Measurements from ENCODE around the gene ZNF831.

ZNF831 gene

DNA sequence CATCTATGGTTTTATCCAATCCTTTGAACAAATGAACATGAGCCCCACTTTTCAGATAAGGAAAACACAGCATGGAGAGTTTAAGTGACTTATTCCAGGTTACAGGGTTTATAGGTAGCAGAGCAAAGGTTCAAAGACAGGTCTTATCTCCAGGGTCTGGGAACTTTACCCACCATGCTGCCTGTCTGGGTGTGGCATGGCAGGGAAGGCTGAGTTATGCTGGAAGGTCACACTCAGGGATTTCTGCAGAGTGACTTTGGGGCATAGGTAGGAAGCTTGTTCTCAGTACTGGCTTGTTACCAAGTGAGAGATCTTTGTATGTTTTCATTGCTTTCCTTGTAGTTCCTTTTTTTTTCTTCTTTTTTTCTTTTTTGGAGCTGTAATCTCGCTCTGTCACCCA, 1.8 kb downstream of the ZNF831 start:
- Mint-ChIP-seq H3K4me3 (peak overlapping the region; percentile 99), H3K36me3 (ENCODE audit: insufficient read depth) (peaks cover 53% of the 10 kb centered on the region), H3K27me3 (no peaks in the 10 kb centered on the region), H3K4me1 (peaks cover 93% of the 10 kb centered on the region), H3K27ac (ENCODE audit: low read depth) (peak overlapping the region; percentile 100), H3K9me3 (no peaks in the 10 kb centered on the region)
- no peak for DNase-seq (ENCODE audit: low spot score in 2 of 2)
- no peak for ATAC-seq (replicated peaks; ENCODE audit: extremely low read depth, poor library complexity, severe bottlenecking)

GRCh38 chr20:59165891-59166709, 2.5 kb downstream of the ZNF831 start:
- peaks cover 48% of the 10 kb centered on the region for H3K36me3 Mint-ChIP-seq (ENCODE audit: insufficient read depth)
- ATAC-seq (replicated peaks; ENCODE audit: extremely low read depth, poor library complexity, severe bottlenecking) (peak; percentile 54), DNase-seq (ENCODE audit: low spot score in 2 of 2) (no peak)
- peak overlapping the region; percentile 100 for H3K27ac Mint-ChIP-seq (ENCODE audit: low read depth)
- H3K4me3 Mint-ChIP-seq, result peak overlapping the region; percentile 99
- peaks cover 93% of the 10 kb centered on the region for H3K4me1 Mint-ChIP-seq
- H3K27me3 Mint-ChIP-seq, result no peaks in the 10 kb centered on the region
- H3K9me3 Mint-ChIP-seq, result no peaks in the 10 kb centered on the region

DNA sequence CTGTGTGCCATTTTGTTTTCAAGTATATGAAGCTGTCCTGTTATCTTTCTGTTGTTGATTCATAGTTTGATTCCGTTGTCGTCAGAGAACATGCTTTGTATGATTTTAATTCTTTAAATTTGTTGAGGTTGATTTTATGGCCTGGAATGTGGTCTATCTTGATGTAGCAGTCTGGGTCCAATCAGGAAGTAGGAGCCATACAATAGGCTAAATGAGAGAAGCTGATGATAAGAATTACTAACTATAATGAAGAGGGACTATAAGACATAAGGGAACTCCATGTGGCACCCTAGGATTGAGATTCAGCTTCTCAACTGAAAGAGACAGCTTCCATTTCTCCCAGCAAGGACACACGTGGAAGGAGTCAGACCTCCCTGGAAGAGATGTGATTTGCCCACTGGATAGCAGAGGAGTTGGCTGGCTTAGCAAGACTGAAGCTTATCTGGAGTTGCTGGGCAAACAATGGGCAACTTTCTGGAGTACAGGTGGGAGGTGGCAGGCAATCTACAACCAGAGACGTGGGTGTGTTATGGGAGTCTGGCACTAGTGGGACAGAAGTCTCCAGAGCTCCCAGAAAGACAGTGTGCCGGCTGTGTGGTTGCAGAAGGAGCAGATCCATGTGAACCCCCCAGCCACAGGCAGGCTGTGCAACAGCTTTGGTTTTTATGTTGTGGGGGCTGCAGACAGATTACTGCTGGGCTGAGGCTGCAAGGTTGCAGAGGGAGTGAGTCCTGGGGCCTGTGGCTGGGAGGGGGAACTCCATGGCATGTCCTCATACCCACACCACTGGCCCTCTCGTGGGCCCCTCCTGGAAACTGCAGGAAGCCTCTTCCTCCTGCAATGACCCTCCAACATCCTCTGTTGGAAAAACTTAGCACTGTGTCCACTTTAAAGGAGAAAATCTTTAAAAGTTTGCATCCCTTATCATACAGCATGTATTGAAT, 7.1 kb downstream of the ZNF831 start:
- ATAC-seq (replicated peaks; ENCODE audit: extremely low read depth, poor library complexity, severe bottlenecking), result no peak
- peak overlapping the region; percentile 25 for H3K4me3 Mint-ChIP-seq

GRCh38 chr20:59171986-59172385, 8.4 kb downstream of the ZNF831 start:
- Mint-ChIP-seq H3K4me1 (peaks cover 100% of the 10 kb centered on the region), H3K27ac (ENCODE audit: low read depth) (peak overlapping the region; percentile 74), H3K27me3 (no peaks in the 10 kb centered on the region), H3K9me3 (no peaks in the 10 kb centered on the region), H3K4me3 (no peak overlapping the region), H3K36me3 (ENCODE audit: insufficient read depth) (peaks cover 37% of the 10 kb centered on the region)
- ATAC-seq (replicated peaks; ENCODE audit: extremely low read depth, poor library complexity, severe bottlenecking) (no peak), DNase-seq (ENCODE audit: low spot score in 2 of 2) (no peak)

More for the DNA sequence above, 7.1 kb downstream of the ZNF831 start:
- DNase-seq (ENCODE audit: low spot score in 2 of 2), result no peak
- H3K9me3 Mint-ChIP-seq, result no peaks in the 10 kb centered on the region
- H3K27me3 Mint-ChIP-seq, result no peaks in the 10 kb centered on the region
- peak overlapping the region; percentile 100 for H3K27ac Mint-ChIP-seq (ENCODE audit: low read depth)
- peaks cover 100% of the 10 kb centered on the region for H3K4me1 Mint-ChIP-seq
- H3K36me3 Mint-ChIP-seq (ENCODE audit: insufficient read depth), result peaks cover 39% of the 10 kb centered on the region

DNA sequence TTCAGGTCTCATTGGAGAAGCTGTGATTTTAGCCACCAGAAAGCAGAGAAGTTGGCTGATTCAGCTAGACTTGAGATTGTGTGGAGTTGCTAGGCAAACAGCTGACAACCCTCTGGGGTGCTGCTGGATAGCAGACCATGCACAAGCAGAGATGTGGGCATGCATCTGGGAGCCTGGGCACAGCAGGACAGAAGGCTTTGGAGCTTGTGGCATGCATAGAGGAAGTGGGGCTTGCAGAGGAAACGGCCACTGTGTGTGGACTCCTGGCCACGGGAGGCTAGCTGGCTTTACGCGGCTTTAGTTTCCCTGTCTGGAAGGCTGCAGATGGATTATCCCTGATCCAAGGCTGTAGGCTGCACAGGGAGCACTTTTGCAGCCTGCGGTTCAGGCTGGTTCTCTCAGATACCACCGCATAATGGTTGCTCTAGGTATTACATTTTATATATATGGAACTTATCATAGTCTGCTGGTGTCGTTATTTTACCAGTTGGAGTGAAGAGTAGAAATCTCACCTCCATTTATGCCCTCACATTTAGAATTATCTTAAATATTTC, 10.4 kb downstream of the ZNF831 start:
- DNase-seq (ENCODE audit: low spot score in 2 of 2), result no peak
- no peak for ATAC-seq (replicated peaks; ENCODE audit: extremely low read depth, poor library complexity, severe bottlenecking)
- peak overlapping the region; percentile 27 for H3K4me3 Mint-ChIP-seq
- H3K4me1 Mint-ChIP-seq, result peaks cover 100% of the 10 kb centered on the region
- H3K36me3 Mint-ChIP-seq (ENCODE audit: insufficient read depth), result peaks cover 39% of the 10 kb centered on the region
- H3K27ac Mint-ChIP-seq (ENCODE audit: low read depth), result peak overlapping the region; percentile 74
- H3K27me3 Mint-ChIP-seq, result no peaks in the 10 kb centered on the region
- no peaks in the 10 kb centered on the region for H3K9me3 Mint-ChIP-seq

GRCh38 chr20:59175002-59175401, 11.4 kb downstream of the ZNF831 start:
- Mint-ChIP-seq H3K27ac (ENCODE audit: low read depth) (peak overlapping the region; percentile 83), H3K9me3 (no peaks in the 10 kb centered on the region), H3K4me1 (peaks cover 100% of the 10 kb centered on the region), H3K4me3 (peak overlapping the region; percentile 81), H3K36me3 (ENCODE audit: insufficient read depth) (peaks cover 37% of the 10 kb centered on the region), H3K27me3 (no peaks in the 10 kb centered on the region)
- ATAC-seq (replicated peaks; ENCODE audit: extremely low read depth, poor library complexity, severe bottlenecking) (no peak), DNase-seq (ENCODE audit: low spot score in 2 of 2) (no peak)

GRCh38 chr20:59175861-59176260, 12.2 kb downstream of the ZNF831 start:
- H3K4me1 Mint-ChIP-seq, result peaks cover 93% of the 10 kb centered on the region
- peaks cover 35% of the 10 kb centered on the region for H3K36me3 Mint-ChIP-seq (ENCODE audit: insufficient read depth)

DNA sequence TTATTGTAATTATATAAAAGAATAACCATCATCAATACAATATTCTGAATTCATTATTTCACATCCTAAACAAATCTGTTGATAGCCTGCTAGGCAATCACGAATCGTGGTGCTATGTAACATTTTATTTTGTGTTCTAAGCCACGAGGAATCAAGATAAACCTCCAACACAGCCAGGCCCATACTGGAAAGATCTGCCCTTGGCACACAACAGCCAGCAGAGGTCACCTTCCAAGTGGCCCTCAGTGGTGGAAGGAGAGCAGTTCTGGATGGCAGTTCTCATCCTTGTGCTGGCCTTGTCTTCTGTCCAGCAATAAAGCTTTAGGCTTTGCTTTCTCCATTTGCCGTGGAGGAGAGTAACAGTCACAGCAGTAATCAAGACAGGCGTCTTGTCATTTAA, 13.2 kb downstream of the ZNF831 start:
- ATAC-seq (replicated peaks; ENCODE audit: extremely low read depth, poor library complexity, severe bottlenecking) (no peak), DNase-seq (ENCODE audit: low spot score in 2 of 2) (no peak)
- Mint-ChIP-seq H3K27me3 (no peaks in the 10 kb centered on the region), H3K36me3 (ENCODE audit: insufficient read depth) (peaks cover 34% of the 10 kb centered on the region), H3K9me3 (no peaks in the 10 kb centered on the region), H3K4me1 (peaks cover 93% of the 10 kb centered on the region), H3K27ac (ENCODE audit: low read depth) (peak overlapping the region; percentile 93), H3K4me3 (peak overlapping the region; percentile 81)

More at GRCh38 chr20:59175861-59176260, 12.2 kb downstream of the ZNF831 start:
- Mint-ChIP-seq H3K4me3 (peak overlapping the region; percentile 81), H3K27me3 (no peaks in the 10 kb centered on the region), H3K9me3 (no peaks in the 10 kb centered on the region), H3K27ac (ENCODE audit: low read depth) (peak overlapping the region; percentile 83)
- no peak for ATAC-seq (replicated peaks; ENCODE audit: extremely low read depth, poor library complexity, severe bottlenecking)
- no peak for DNase-seq (ENCODE audit: low spot score in 2 of 2)

DNA sequence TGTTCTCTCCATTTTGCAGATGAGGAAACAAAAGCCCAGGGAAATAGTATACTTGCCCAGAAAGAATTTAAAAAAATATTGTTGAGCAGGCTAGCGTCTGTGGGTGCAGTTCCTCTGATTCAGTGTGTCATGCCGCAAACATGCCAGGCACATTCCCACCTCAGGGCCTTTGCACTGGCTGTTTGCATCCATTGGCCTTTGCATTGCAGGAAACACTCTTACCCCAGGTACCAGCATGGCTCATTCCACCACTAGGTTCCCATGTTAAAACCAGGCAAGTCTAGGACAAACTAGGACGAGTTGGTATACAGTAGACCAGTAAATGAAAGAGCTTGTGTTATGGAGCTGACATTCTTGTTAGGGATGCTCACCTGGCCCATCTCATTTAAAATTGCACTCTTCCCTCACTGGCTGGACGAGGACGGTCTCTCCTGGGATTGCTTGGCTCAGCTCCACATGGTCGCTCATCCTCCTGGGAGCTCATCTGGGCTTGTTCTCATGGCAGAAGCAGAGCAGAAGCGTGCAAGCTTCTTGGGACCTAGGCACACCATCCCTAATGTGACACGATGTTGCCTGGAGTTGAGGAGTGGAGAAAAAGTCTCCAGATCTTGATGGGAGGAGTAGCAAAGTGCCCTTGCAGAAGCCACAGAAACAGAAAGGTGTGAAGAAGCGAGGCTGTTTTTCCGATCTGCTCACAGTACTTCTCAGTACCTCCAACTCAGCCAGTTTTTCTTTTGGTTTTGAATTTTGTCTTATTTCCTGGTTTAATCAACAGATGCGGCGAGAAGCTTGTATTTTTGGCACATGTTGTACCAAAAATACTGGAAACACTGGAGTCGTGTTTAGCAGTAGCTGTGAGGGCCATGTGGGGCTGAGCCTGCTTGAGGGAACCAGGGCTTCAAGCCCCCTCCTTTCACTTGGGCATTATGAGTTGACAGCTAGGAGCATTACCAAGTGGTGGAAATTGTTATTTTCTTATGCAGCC, 13.9 kb downstream of the ZNF831 start:
- DNase-seq (ENCODE audit: low spot score in 2 of 2) (peak in 1 of 2 donors; percentile 33), ATAC-seq (replicated peaks; ENCODE audit: extremely low read depth, poor library complexity, severe bottlenecking) (peak; percentile 94)
- H3K36me3 Mint-ChIP-seq (ENCODE audit: insufficient read depth), result peaks cover 34% of the 10 kb centered on the region
- no peaks in the 10 kb centered on the region for H3K9me3 Mint-ChIP-seq
- peaks cover 93% of the 10 kb centered on the region for H3K4me1 Mint-ChIP-seq
- H3K4me3 Mint-ChIP-seq, result peak overlapping the region; percentile 81
- peak overlapping the region; percentile 93 for H3K27ac Mint-ChIP-seq (ENCODE audit: low read depth)
- no peaks in the 10 kb centered on the region for H3K27me3 Mint-ChIP-seq

DNA sequence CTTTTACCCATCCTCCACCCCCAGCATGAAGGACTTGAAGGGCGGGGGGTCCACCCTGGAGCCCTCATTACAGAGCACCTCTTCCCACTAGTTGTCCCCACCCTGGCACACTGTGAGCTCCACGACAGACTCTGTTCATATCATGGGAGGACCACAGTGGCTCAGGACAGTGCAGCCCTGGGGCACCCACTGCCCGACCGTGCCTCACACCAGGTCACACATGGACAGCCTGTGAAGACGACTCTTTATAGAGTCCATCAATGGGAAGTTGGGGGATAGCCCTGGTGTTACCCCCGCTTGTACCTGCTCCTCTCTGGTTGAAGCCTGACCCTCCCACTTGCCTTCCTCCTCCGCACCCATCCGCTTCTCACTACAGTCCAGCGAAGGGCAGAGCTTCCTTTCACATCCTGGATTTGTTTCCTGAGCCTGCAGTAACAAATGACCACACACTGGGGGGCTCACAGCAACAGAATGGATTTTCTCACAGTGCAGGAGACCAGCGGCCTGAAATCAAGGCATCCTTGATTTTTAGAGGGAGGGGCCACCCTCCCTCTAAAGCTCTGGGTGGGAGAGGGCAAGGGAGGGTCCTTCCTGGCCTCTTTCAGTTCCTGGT, 15.5 kb downstream of the ZNF831 start:
- Mint-ChIP-seq H3K9me3 (no peaks in the 10 kb centered on the region), H3K4me3 (peak overlapping the region; percentile 58), H3K36me3 (ENCODE audit: insufficient read depth) (peaks cover 31% of the 10 kb centered on the region), H3K4me1 (peaks cover 93% of the 10 kb centered on the region), H3K27me3 (no peaks in the 10 kb centered on the region), H3K27ac (ENCODE audit: low read depth) (peak overlapping the region; percentile 93)
- no peak for DNase-seq (ENCODE audit: low spot score in 2 of 2)
- no peak for ATAC-seq (replicated peaks; ENCODE audit: extremely low read depth, poor library complexity, severe bottlenecking)

- no peak for DNase-seq (ENCODE audit: low spot score in 2 of 2)
- no peak for ATAC-seq (replicated peaks; ENCODE audit: extremely low read depth, poor library complexity, severe bottlenecking)
- no peaks in the 10 kb centered on the region for H3K9me3 Mint-ChIP-seq
- peak overlapping the region; percentile 93 for H3K27ac Mint-ChIP-seq (ENCODE audit: low read depth)
- H3K27me3 Mint-ChIP-seq, result no peaks in the 10 kb centered on the region
- peaks cover 23% of the 10 kb centered on the region for H3K36me3 Mint-ChIP-seq (ENCODE audit: insufficient read depth)
- peaks cover 93% of the 10 kb centered on the region for H3K4me1 Mint-ChIP-seq
- peak overlapping the region; percentile 58 for H3K4me3 Mint-ChIP-seq
Measured at GRCh38 chr20:59179988-59180387, 16.4 kb downstream of the ZNF831 start.
